Measurements from ENCODE around the gene CNTRL. TPM values are rescaled to one million over a fixed set of nuclear protein-coding genes. Genes with fewer than 3 reads are reported as not detected.

Gene CNTRL
- total and polyA plus RNA-seq, 2 of the 8 experiments (the other 6 are each of a cell fraction or from before 2014, with no cell fraction given) = 5.1 to 13.9 TPM

GRCh38 chr9:121071756-121072421, 2.9 kb upstream of the CNTRL start:
- Histone ChIP-seq H4K91ac (replicated peaks; ENCODE audit: insufficient read length, low read length) (no peak overlapping the region), H3K27ac (ENCODE audit: low read depth, low read length) (no peak overlapping the region), H3K9me3 (ENCODE audit: insufficient read depth in 2 of 2, low read depth in 1 of 2, low read length in 1 of 2) (no peaks in the 10 kb centered on the region), H4K8ac (ENCODE audit: extremely low read depth, insufficient read depth, low read length) (no peak overlapping the region), H2BK120ac (replicated peaks; ENCODE audit: low read depth, low read length) (no peak overlapping the region), H3K27me3 (replicated peaks in 1 of 4; ENCODE audit: control insufficient read depth in 3 of 4, extremely low read depth in 1 of 4, insufficient read depth in 3 of 4, low read length in 3 of 4) (peaks cover 6 to 40% (median 28%) of the 10 kb centered on the region in 4 experiments), H4K5ac (ENCODE audit: insufficient read length, low read depth, low read length) (no peak overlapping the region), H3K4me3 (ENCODE audit: extremely low read depth in 1 of 4, insufficient read depth in 2 of 4, low read depth in 3 of 4, low read length in 4 of 4) (peak overlapping the region in 1 of 4 experiments; percentile 9; a peak in 1 of 8 replicates), H4K20me1 (replicated peaks in 1 of 2; ENCODE audit: control insufficient read depth in 1 of 2, insufficient read depth in 2 of 2, low read length in 2 of 2) (no peaks in the 10 kb centered on the region), H3K18ac (ENCODE audit: extremely low read depth, low read length) (no peak overlapping the region), H2AFZ (ENCODE audit: low read length) (no peak overlapping the region), H3K23me2 (ENCODE audit: low read depth, low read length) (peaks cover 14% of the 10 kb centered on the region), H3K79me2 (ENCODE audit: control insufficient read depth in 1 of 2, insufficient read depth in 2 of 2, low read length in 2 of 2) (no peaks in the 10 kb centered on the region), H3K9ac (replicated peaks in 1 of 4; ENCODE audit: extremely low read depth in 1 of 4, low read depth in 3 of 4, low read length in 3 of 4) (no peak overlapping the region), H3K14ac (ENCODE audit: insufficient read length) (no peak overlapping the region), H2BK12ac (ENCODE audit: low read depth, low read length) (no peak overlapping the region), H3K36me3 (ENCODE audit: control insufficient read depth in 2 of 4, insufficient read depth in 4 of 4, low read length in 3 of 4) (no peaks in the 10 kb centered on the region), H3K4me2 (ENCODE audit: insufficient read depth in 1 of 2, low read depth in 2 of 2, low read length in 2 of 2) (no peak overlapping the region), H2BK5ac (ENCODE audit: low read depth, low read length) (no peak overlapping the region), H2BK15ac (ENCODE audit: low read length) (no peak overlapping the region), H3K23ac (ENCODE audit: insufficient read length) (no peak overlapping the region), H3K4me1 (replicated peaks in 1 of 4; ENCODE audit: control insufficient read depth in 3 of 4, insufficient read depth in 4 of 4, low read length in 3 of 4) (peaks cover 0 to 3% (median 0%) of the 10 kb centered on the region in 4 experiments; a peak in 2 of 7 replicates), H2BK20ac (ENCODE audit: low read length) (no peak overlapping the region), H3K4ac (replicated peaks; ENCODE audit: insufficient read length, low read depth, low read length) (no peak overlapping the region), H3K79me1 (ENCODE audit: low read depth, low read length) (no peaks in the 10 kb centered on the region), H3K56ac (replicated peaks; ENCODE audit: insufficient read length, low read depth, low read length) (no peak overlapping the region), H2AK5ac (ENCODE audit: low read depth, low read length) (no peak overlapping the region)
- ChIA-PET POLR2A (ENCODE audit: partially characterized antibody) (interaction anchor here (1.6 kb wide), 1 partner anchor 10 kb away, joined by 4 read pairs; no protein-coding TSS in a partner anchor), CTCF (ENCODE audit: partially characterized antibody) (interaction anchor here (1.0 to 4.0 kb wide), 5 partner anchors 11 to 338 kb away, joined by 4 to 24 read pairs (median 5); no protein-coding TSS in a partner anchor)
- TF ChIP-seq SUZ12 (IDR thresholded peaks at IDR 0.05; ENCODE audit: low read length) (0 out of 2 replicates have a peak, but pooled peaks have one; percentile 26), CBX5 (IDR thresholded peaks at IDR 0.05; ENCODE audit: low read depth, low read length) (no peak), POU5F1 (IDR thresholded peaks at IDR 0.05; ENCODE audit: low read depth, low read length) (no peak), CEBPB (IDR thresholded peaks at IDR 0.05; ENCODE audit: low read depth, low read length) (peak; percentile 82)
- FAIRE-seq (no peak), DNase-seq (ENCODE audit: low read depth in 1 of 2, low spot score in 2 of 2) (no peak)
- 50% methylated on average over 16 of the region's 16 CpGs; no CpG with 5 or more reads in 1 of the 2 experiments for WGBS, 2 experiments (ENCODE audit: extremely low coverage in 1 of 2, insufficient coverage in 1 of 2, insufficient read length in 1 of 2, insufficient replicate concordance in 2 of 2, low coverage in 1 of 2, low lambda C conversion rate in 2 of 2, missing lambda C conversion rate in 1 of 2)
